ENCODE measurements around the gene PCSK6.

DNA sequence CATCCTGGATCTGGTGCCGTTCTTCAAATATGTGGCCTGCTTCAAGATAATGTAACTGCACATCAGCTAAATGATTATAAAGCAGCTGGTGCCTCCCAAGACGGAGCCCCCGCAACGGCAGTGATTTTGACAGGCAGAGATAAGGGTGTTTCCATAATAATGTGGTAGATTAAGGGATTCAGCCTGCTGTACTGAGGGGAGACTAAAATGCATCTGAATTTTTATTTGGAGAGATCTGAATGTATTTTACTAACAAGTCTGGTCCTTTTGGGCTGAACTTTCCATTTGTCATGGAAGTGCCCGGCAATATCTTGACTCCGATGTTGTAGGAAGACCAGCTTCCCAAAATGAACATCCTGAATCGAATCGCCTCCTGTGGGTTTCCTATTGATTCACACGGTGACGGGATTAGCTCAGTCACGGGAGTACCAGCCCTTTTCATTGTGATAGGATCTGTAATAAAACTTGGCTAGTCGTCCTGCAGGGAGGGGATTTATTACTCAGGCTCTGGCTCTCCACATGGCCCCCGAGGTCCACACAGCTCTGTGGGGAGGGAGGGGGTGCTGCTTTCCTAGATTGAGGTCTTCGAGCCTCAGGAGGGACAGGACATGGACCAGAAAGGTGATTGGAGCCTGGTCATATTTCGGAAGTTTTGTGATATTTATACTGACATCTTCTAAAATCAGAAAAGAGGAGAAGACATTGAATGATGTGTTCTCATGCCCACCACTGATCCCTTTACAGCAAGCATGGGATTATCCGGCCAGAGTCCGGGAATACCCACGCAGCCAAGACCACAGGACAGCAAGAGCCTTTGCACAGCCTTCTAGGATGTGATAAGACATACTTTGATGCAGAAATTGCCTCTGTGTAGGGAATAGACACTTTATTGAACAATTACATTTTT is 2.5 kb upstream of the PCSK6 start:
- TF ChIP-seq, protein P1, sequence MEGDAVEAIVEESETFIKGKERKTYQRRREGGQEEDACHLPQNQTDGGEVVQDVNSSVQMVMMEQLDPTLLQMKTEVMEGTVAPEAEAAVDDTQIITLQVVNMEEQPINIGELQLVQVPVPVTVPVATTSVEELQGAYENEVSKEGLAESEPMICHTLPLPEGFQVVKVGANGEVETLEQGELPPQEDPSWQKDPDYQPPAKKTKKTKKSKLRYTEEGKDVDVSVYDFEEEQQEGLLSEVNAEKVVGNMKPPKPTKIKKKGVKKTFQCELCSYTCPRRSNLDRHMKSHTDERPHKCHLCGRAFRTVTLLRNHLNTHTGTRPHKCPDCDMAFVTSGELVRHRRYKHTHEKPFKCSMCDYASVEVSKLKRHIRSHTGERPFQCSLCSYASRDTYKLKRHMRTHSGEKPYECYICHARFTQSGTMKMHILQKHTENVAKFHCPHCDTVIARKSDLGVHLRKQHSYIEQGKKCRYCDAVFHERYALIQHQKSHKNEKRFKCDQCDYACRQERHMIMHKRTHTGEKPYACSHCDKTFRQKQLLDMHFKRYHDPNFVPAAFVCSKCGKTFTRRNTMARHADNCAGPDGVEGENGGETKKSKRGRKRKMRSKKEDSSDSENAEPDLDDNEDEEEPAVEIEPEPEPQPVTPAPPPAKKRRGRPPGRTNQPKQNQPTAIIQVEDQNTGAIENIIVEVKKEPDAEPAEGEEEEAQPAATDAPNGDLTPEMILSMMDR (IDR thresholded peaks at IDR 0.05; ENCODE audit: insufficient read depth, low read depth, low read length), result no peak
- no peak for TF ChIP-seq EZH2 (IDR thresholded peaks at IDR 0.05; ENCODE audit: insufficient read depth, low read length)
